Kidney glomerular epithelial cell (primary cell): ENCODE results near the gene WRAP73.

Source experiments
- DNase-seq: peaks from one replicate; lab custom pipeline; 2025; lab: John Stamatoyannopoulos, UW

Gene WRAP73

DNA sequence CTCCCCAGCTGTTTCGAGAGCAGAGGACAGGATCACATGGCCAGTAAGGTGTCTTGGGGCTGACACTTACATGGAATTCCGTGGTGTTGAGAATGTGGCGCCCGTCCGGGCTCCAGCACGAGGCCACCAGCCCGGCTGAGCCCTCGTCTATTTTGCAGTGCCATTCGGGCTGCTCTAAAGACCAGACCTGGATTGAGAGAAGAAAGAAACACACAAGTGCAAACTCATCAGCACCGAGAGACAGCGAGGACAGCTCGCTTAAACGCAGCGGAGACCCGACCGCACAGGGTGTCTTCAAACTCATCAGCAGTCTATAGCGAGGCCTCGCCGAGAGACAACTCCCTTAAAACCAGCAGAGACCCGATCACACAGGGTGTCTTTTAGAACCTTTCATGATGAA, 3.3 kb downstream of the WRAP73 start:
- DNase-seq: no peak

DNA sequence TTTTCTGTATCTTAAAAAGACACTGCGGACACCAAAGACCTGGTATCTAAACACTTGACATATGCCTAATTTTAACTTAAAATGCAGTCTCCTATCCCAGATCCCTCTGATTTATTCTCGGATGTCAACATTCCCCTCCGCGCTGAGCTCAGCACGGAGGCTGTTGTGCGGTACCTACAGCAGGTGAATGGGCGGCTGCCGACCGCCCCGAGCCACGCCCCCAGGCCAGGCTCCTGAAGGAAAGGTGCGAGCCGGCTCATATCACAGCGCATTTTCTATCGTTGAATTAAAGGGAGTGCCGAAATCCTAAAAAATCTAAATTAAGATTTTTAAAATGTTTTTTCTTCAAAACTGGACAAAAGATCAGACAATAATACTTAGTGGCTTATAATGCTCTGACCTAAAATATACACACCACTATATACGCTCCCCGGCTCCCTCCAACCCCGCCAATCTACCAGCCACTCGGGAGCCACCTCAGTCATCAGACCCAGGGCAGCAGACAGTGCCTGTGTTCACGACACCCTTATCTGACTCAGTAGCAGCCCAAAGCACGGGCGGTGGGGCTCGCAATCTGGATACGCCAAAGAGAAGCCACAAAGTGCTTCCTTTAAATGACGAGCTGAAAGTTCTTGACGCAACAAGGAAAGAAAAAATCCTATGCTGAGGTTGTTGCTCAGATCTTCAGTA, 4.1 kb downstream of the WRAP73 start:
- DNase-seq: no peak

DNA sequence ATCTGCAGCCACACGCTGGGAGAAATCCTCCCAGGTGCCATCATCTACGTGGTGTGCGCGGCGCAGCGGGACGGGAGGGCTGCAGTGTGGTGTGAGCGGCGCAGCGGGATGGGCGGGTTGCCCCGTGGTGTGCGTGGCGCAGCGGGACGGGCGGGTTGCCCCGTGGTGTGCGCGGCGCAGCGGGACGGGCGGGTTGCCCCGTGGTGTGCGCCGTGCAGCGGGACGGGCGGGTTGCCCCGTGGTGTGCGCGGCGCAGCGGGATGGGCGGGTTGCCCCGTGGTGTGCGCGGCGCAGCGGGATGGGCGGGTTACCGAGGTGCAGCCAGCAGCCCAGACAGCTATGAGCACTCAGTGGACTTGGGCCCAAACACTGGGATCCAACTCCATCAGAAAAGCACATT, 4.7 kb downstream of the WRAP73 start:
- no peak for DNase-seq

DNA sequence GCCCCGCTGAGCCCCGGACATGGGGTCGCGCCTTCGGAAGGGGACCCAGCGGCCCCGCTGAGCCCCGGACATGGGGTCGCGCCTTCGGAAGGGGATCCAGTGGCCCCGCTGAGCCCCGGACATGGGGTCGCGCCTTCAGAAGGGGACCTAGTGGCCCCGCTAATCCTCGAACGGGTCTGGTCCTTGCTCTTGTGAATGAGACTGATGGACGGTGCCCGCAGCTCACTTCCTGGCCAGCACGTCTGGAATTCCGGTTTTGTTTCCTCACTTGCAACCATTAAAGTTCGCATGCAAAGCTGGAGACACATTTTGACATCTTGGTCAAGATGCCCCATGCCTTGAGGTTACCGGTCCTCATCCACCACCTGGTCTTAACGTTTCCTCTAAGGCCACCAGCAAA, 5.6 kb downstream of the WRAP73 start:
- DNase-seq: no peak

DNA sequence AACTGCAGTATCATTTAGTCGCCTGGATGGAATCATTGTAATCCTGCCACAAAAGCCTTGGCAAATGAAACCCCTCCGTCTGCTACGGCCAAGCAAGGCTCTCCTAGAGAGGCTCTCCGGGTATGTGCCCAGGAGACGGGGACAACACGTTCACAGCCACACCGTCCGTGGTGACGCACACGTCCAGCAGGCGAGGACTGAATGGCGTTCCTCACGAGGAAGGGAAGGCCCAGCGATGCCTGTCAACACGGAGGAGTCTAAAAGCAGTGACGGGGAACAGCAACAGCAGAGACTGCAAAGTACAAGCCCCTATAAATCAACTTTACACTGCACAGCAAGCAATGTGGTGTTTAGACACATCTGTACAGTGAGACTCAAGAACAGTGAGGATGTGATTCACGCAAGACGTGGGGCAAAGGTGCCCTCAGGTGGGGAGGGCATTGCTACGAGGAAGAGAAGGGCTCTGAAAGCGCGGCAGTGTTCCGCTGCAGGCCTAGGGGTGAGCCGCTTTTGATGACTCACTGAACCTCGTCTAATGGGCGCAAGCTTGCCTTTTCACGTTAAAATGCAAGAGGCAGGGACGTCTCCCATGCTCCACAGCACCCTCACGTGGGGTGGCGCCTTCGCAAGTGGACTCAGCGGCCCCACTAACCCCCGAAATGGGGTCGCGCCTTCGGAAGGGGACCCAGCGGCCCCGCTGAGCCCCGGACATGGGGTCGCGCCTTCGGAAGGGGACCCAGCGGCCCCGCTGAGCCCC, 6.8 kb downstream of the WRAP73 start:
- DNase-seq: no peak

DNA sequence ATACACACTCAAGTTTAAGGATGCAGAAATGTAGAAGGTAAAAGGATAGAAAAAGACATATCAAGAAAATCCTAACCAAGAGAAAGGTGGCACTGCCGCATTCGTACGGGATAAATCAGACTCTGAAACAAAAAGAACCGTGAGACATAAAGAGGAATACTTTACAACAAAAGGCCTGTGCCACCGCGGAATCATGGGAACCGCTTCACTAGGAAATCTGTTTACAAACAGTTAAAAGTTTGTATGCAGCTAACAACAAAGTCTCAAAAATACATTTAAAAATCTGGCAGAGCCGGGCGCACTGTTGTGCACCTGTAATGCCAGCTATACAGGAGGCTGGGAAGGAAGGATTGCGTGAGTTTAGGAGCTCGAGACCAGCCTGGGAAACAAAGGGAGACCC, 8.1 kb downstream of the WRAP73 start:
- no peak for DNase-seq

DNA sequence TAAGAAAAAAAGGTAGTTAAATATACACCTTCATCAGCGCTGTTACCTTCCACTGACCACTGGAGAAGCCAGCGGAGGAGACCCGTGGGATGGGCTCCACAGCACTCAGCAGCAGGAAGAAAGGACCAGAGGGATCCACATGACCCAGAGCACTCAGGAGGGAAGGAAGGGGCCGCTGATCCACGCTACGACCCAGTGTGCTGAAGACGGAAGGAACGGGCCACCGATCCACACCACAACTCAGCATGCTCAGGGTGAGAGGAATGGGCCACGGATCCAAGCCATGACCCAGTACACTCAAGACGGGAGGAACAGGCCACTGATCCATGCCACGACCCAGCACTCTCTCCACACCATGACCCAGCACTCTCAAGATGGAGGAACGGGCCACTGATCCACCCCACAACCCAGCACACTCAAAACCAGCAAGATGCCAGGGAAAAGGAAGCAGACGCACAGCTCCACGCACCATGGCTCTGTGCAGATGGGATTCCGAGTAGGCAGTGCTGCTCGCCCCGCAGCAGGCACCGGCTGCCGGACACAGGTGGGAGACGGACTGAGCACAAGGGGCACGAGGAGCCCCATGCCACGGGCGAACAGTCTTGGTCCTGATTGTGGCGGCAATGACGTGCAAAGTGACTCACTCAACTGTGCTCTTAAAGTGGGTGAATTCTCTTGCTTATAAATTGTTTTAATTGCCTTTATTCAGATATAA, 8.7 kb downstream of the WRAP73 start:
- no peak for DNase-seq

DNA sequence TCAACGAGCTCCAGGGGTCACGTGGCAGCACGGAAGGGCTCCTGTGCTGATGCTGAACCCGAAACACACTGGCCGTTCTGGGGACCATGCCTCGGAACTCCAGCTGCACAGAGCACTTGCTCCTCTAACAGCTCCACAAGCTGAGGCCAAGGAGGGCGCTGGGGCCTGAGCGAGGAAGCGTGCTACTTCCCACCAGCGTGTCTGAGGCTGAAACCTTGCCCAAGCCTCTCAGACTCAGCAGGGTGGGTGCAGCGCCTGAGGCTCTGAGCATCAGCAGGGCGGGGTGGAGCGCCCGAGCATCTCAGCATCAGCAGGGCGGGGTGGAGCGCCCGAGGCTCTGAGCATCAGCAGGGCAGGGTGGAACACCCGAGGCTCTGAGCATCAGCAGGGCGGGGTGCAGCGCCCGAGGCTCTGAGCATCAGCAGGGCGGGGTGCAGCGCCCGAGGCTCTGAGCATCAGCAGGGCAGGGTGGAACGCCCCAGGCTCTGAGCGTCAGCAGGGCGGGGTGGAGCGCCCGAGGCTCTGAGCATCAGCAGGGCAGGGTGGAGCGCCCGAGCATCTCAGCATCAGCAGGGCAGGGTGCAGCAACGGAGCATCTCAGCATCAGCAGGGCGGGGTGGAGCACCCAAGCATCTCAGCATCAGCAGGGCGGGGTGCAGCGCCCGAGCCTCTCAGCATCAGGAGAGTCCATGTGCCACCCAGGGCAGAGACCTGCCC, 9.6 kb downstream of the WRAP73 start:
- DNase-seq: no peak

DNA sequence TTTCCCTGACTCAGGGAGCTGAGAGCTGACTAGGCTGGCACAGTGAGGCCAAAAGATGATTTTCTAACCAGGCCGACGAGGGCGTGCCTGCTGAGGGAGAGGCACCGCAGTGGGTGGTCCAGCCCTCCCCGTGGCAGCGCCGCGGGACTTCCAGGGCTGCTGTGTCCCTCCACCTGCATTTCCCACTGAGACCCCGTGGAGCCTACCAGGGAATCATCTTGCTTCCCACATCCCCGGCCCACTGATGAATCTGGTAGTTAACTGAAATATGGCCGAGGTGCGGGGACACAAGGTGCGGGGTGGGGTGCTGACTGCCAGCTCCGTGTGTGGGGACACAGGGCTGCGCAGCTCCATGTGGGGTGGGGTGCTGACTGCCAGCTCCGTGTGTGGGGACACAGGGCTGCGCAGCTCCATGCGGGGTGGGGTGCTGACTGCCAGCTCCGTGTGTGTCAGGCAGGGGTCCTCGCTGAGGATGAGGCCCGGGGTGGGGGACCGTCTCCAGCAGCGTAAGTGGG, 10.4 kb downstream of the WRAP73 start:
- no peak for DNase-seq

DNA sequence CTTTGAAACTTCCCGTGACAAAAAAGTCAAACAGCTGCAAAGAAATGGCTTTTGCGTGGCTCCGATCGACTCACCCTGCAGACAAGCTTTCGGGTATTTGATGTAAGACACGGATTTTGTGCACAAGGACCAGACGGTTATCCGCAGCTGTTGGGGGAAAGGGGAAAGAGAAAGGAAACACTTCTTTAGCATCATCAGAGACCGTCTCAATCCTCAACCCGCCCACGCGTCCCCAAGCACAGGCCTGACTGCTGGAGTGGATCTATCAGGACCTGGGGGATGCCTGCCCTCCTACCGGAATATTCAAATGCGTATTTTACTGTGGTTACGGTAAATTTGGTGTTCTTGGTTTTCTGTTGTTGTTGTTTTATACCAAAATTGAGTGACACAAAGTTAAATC, 11.2 kb downstream of the WRAP73 start:
- DNase-seq: no peak

DNA sequence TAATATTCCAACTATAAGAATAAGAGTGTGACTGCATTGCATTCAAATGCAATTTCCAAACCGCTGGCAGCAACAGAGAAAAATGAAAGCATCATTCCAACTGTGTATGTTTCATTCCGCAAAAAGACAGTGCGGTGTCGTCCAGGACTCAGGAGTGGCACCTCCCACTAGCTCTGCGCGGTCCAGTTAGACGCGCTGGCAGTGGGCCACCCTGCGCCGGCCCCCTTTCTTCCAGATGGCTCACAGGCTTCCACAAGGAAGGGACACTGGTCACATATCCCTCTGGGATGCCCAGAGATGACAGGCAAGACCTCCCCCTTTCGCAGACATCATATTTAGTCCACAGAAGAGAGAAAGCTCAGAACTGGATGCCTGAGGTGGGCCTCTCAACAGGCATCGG, 11.9 kb downstream of the WRAP73 start:
- DNase-seq: no peak

DNA sequence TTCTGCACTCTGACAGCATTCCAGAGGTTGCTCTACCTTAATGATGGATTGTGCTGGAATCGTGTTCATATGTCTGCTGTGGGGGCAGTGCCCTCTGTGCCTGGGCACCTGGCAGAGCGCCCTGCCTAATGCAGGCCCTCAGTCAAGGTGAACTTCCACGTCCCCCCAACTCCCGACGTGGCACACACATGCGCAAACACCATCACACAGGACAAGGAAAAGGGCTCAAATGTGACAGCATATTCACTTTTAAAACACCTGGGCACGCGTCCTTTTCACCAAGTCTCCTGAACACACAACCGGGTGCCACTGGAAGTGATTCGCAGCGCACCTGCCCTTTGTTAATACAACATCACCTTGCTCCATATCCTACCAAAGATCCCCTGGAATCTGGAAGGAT, 13.4 kb downstream of the WRAP73 start:
- no peak for DNase-seq

DNA sequence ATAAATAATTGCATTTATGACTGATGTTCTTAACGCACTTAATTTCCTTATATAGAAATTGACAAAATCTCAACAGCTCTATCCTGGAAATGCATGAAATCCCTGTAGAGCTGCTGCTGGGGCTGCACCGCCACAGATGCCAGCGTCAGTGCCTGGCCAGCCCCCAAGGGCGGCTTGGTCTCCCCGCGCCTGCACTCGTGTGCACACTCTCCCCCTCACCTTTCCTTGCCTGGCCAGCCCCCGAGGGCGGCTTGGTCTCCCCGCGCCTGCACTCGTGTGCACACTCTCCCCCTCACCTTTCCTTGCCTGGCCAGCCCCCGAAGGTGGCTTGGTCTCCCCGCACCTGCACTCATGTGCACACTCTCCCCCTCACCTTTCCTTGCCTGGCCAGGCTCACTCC, 13.8 kb downstream of the WRAP73 start:
- no peak for DNase-seq

DNA sequence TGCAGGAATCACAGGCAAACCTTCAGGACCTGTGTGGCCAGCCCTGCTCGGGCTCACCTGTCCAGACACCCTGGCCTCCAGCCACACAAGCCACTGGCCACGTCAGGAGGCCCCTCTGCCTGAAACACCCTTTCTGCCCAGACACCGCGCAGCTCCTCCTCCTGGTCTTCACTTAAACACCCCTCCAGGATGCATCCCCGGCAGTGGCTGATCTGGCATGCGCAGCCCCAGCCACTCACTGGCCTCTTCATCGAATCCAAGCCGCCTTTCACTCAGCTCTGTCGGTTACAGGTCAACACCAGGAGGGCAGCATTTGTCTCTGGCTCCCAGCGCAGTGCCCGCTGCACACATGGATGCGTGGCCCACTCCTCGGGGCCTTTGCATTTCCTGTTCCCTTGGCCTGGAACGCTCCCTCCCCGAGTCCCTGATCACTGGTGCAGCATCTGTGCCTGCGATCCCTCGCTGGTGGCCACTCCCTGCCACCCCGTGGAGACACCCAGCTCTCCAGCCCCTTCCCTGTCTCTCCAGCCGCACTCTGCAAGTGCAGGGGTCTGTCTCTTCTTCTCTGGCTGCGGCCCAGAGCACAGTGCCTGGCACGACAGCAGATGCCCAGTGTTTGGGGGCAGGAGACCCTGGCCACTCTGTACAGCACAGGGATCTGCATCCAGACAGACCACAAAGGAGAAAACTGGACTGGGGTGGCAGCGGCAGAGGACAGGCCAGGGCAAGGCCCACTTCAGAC, 15.7 kb downstream of the WRAP73 start:
- DNase-seq: no peak

DNA sequence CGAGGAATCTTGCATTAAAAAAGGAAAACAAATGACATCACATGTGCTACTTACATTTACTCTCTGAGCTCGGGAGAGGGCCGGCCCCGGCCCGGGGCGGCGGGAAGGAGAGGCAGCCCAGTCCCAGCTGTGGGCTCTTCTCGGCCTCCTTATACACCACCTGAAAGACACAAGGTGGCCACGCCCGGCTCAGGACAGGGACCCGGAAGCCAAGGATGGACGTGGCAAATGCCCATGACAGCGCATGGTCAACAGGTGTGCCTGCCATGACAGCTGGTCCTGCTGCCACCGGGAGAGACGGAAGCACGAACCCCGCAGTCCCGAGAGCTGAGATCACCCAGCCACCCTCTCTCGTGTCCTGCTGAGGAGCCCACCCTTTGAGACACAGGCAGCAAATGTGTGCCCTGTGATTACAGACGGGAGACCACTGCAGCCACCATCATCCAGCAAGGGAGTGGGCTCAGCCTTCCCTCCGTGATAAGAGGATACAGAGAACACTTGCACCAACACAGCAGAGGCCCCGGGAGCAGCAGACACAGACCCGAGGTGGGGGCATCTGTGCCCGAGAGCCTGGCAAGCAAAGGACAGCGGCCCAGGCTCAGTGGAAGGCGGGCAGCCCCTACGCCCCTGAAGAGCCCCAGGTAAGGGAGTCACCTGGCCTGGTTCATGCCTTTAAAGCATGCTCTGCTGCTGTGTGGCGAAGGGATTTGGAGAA, 16.4 kb downstream of the WRAP73 start:
- DNase-seq: no peak

DNA sequence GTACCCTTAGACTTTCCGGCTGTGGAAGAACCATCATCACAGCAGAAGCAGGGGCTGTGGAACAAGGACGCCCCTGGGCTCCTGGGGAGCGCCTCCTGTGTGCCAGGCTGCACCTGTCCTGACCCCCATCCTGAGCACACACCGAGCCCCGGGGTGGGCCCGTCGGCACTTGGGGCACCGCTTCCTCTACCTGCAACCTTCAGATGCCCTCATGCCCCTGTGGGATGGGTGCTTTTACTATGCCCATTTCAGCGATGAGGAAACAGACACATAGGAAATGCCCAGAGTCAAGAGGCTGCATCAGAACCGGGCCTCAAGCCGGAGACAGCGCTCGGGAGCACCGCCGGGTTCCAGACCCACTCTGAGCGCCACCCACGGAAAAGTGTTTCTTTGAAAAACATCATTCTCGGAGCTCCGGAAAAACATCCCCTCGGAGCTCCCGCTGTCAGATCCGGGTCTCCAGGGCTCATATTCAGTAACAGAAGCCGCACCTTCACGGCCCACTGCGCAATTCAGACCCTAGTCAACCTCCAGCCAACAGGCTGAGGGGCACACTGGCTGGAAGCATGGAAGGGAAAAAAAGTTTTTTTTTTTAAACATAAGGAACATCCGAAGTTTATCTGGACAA, 17.1 kb downstream of the WRAP73 start:
- DNase-seq: no peak

DNA sequence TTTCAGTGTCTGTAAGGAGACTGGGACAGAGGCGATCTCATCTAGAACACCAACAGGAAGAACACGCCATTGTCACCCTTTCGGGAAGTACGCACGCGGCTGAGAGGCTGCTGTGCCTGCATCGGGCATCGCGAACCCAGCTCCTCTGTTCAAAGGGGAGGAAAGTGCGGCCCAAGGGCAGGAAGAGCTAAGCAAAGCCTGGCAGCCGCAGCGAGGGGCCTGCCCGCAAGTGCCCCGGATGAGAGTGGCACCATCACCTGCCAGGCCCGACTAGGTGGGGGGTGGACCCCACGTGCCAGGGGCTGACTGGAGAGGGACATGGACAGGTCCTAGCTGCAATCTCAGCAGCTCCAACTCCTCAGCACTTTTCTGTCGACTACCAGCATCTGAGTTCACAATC, 17.6 kb downstream of the WRAP73 start:
- DNase-seq: no peak

DNA sequence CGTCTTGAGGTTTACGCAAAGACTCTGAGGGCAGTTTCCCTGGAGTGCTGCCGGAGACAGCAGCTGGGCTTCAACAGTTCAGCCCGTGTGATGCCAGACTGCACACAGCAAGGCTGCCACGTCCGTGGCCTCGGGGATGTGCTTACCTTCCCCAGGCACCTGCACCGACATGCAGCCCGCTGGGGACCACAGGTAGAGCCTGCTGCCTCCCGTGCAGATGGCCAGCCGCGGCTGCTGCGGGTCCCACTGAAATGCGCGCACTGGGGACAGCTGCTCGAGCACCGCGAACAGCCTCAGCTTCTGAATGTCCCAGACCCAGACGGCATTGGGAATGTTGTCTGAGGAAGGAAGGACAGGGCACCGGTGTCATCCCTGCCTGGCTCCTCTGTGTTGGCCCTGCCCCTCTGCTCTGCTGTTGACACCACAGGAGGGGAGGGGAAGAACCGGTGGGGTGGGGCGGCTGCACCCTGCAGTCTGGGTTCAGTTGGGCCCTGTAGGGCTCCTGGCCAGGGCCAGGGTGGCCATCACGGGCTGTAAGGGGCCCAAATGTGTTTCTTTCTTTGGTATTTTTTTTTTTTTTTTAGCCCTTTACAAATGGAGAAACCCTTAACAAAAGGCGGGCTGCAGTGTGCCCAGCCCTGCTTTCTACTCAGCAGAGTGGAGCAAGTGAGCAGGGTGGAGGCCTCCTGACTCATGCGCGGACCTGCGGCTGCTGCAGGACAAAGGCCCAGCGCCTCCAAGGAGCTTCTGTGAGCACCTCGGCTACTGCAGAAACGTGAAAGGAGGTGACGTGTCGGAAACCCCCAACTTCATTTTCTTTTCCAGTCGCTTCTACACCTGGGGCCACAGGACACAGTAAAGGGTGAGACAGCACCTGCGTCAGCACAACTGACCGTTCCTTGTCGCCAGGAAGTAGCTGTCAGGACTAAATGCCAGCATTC, 18.3 kb downstream of the WRAP73 start:
- no peak for DNase-seq

DNA sequence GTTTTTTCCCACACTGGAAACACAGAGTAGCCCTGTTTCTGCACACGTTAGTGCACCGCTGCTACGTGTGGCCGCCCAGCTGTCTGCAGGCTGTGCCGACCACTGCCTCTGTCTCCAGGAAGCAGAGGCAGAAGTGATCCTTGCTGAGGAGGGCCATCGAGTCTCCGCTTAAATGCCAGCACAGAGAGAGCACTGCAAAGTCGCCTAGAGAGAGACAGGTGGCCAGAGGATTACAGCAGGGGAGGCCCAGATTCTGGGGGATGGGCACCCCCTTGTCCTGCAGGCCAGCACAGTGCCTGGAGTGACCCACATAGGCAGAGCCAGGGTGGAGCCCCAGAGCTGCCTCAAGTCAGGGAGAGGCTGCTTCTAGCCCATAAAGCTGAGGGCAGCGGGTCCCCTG, 19.0 kb downstream of the WRAP73 start:
- no peak for DNase-seq
